Tibial nerve (tissue), 3 donors: ENCODE data around the gene CGB7.
"Not testable (repeated sequence)": the region's sequence is repeated elsewhere in the genome, so short reads cannot be mapped to it uniquely, and the experiment has no call there.

Experiments
- POLR2A ChIP-seq, 2 donors: fragments of 450-650 bp; IDR thresholded peaks; one replicate each; pipeline ENCODE4 v1.6.1; 2017; ENCODE audit warnings: antibody characterized with exemption in 2 of 2, mild to moderate bottlenecking in 2 of 2, moderate library complexity in 2 of 2
- TF ChIP-seq, protein P1 (sequence below), 5 experiments: fragments of 200-600 bp in 3 of 5; fragments of 450-650 bp in 2 of 5; sonication (generic) in 3 of 5; IDR thresholded peaks; one replicate each; pipeline ENCODE4 v1.5.1; 2016 to 2019; ENCODE audit warnings: antibody characterized with exemption in 5 of 5, mild to moderate bottlenecking in 3 of 5, moderate library complexity in 2 of 5

- TF ChIP-seq, protein P1, sequence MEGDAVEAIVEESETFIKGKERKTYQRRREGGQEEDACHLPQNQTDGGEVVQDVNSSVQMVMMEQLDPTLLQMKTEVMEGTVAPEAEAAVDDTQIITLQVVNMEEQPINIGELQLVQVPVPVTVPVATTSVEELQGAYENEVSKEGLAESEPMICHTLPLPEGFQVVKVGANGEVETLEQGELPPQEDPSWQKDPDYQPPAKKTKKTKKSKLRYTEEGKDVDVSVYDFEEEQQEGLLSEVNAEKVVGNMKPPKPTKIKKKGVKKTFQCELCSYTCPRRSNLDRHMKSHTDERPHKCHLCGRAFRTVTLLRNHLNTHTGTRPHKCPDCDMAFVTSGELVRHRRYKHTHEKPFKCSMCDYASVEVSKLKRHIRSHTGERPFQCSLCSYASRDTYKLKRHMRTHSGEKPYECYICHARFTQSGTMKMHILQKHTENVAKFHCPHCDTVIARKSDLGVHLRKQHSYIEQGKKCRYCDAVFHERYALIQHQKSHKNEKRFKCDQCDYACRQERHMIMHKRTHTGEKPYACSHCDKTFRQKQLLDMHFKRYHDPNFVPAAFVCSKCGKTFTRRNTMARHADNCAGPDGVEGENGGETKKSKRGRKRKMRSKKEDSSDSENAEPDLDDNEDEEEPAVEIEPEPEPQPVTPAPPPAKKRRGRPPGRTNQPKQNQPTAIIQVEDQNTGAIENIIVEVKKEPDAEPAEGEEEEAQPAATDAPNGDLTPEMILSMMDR (IDR thresholded peaks at IDR 0.05), result not testable (repeated sequence)
- TF ChIP-seq POLR2A (IDR thresholded peaks at IDR 0.05), result not testable (repeated sequence)
Measured at GRCh38 chr19:49038111-49038510, 19.4 kb downstream of the CGB7 start.
